HepG2 (cell line): ENCODE results near the gene SEMA3B. TPM values are rescaled to one million over a fixed set of nuclear protein-coding genes. Genes with fewer than 3 reads are reported as not detected.
A peak's percentile ranks its signal among the peaks of the same experiment; 100 is the strongest.

Experiments
- ATAD3A ChIP-seq: sonication (generic); formaldehyde crosslinking; IDR thresholded peaks from 2 replicates; pipeline ENCODE4 v1.4.0; 2020; ENCODE audit warnings: missing genetic modification reagents
- CREB1 ChIP-seq, 2 experiments: fragments of 450-650 bp in 1 of 2; IDR thresholded peaks; 2 replicates each; pipeline ENCODE4 v1.6.1; 2016 to 2017; ENCODE audit warnings: control low read depth in 1 of 2, mild to moderate bottlenecking in 1 of 2, missing compliant biosample characterization in 1 of 2, missing genetic modification characterization in 1 of 2
- ELK4 ChIP-seq: sonication (generic); formaldehyde crosslinking; IDR thresholded peaks from 2 replicates; pipeline ENCODE4 v1.9.0; 2021; ENCODE audit warnings: missing genetic modification reagents, borderline replicate concordance
- ETV5 ChIP-seq: IDR thresholded peaks from 2 replicates; pipeline ENCODE4 v1.6.1; 2018; ENCODE audit warnings: missing biosample characterization, missing genetic modification reagents, inconsistent platforms, borderline replicate concordance
- FOXO1 ChIP-seq: sonication (generic); formaldehyde crosslinking; IDR thresholded peaks from 2 replicates; pipeline ENCODE4 v1.4.0; 2020; ENCODE audit warnings: missing genetic modification reagents
- HNRNPH1 ChIP-seq: fragments of 200-400 bp; formaldehyde crosslinking; optimal IDR thresholded peaks from 2 replicates; pipeline ENCODE3; 2017; ENCODE audit warnings: mild to moderate bottlenecking, low read depth, low read length
- RNF2 ChIP-seq: fragments of 450-650 bp; conservative IDR thresholded peaks from 2 replicates; pipeline ENCODE4 v1.6.1; 2016; ENCODE audit warnings: low read depth
- STAG1 ChIP-seq: sonication (generic); formaldehyde crosslinking; IDR thresholded peaks from 2 replicates; pipeline ENCODE4 v1.4.0; 2020; ENCODE audit warnings: missing genetic modification reagents
- THAP11 ChIP-seq: IDR thresholded peaks from 2 replicates; pipeline ENCODE4 v1.6.1; 2016; ENCODE audit warnings: missing biosample characterization, missing genetic modification reagents
- ZNF142 ChIP-seq: sonication (generic); formaldehyde crosslinking; IDR thresholded peaks from 2 replicates; pipeline ENCODE4 v1.4.0; 2020; ENCODE audit warnings: missing genetic modification reagents
- ZNF30 ChIP-seq: sonication (generic); formaldehyde crosslinking; IDR thresholded peaks from 2 replicates; pipeline ENCODE4 v1.5.0; 2020; ENCODE audit warnings: mild to moderate bottlenecking, missing genetic modification reagents
- ZNF546 ChIP-seq: sonication (generic); formaldehyde crosslinking; conservative IDR thresholded peaks from 2 replicates; pipeline ENCODE4 v1.8.1; 2023; ENCODE audit warnings: mild to moderate bottlenecking, missing genetic modification reagents
- ZNF549 ChIP-seq: sonication (generic); formaldehyde crosslinking; IDR thresholded peaks from 2 replicates; pipeline ENCODE4 v1.5.0; 2020; ENCODE audit warnings: missing genetic modification reagents
- ZNF737 ChIP-seq: sonication (generic); formaldehyde crosslinking; IDR thresholded peaks from 2 replicates; pipeline ENCODE4 v1.5.0; 2020; ENCODE audit warnings: missing genetic modification reagents, mild to moderate bottlenecking, borderline replicate concordance
- ZNF83 ChIP-seq: sonication (generic); formaldehyde crosslinking; IDR thresholded peaks from 2 replicates; pipeline ENCODE4 v1.4.0; 2020; ENCODE audit warnings: missing genetic modification reagents, mild to moderate bottlenecking, borderline replicate concordance
- polyA plus RNA-seq, 8 experiments: library from polyadenylated mRNA; depleted of rRNA in 3 of 8; stranded (reverse) in 7 of 8; unstranded in 1 of 8; fragments of >200 nt; fragmentation: Illumina TruSeq in 4 of 8; extraction: Trizol in 4 of 8; gene quantifications; 2 replicates each; pipeline versions ENCODE4 v1.2.1 to v1.2.3, GENCODE V29; 2011 to 2016; ENCODE audit warnings: low read depth in 4 of 8, missing spikeins in 1 of 8, mixed read lengths in 1 of 8; ENCODE audit not compliant: insufficient read depth in 1 of 8
- total RNA-seq, 5 experiments: library from RNA; depleted of rRNA; stranded (reverse); fragments of >200 nt; fragmentation: Illumina TruSeq; extraction: Trizol; gene quantifications; 2 replicates each; pipeline ENCODE4 v1.2.3, GENCODE V29; 2016; ENCODE audit warnings: low read depth in 1 of 5
- TF ChIP-seq, protein P1 (sequence below): sonication (generic); formaldehyde crosslinking; conservative IDR thresholded peaks from 2 replicates; pipeline ENCODE4 v1.8.0; 2022; ENCODE audit warnings: low read depth, missing genetic modification reagents

Gene SEMA3B
- total and polyA plus RNA-seq, 2 of the 13 experiments (the other 11 are each of a cell fraction or from before 2014, with no cell fraction given): 93.2 to 158 TPM

DNA sequence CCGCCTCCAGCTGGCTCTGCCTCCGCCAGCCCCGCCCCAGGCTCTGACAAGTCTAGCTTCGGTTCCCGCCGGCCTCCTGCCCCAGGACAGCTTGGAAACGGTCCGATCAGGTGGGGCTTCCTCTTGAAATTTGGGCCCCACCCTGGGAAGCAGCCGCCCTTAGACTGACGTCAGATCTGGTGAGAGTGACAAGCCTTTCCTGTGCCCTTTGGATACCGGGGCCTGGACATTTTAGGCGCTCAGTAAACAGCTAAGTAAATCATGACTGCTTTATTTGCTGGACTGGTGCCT, 30.6 kb downstream of the SEMA3B start (continued):
- TF ChIP-seq ELK4 (CRISPR knock-in tag) (no peak), ZNF737 (CRISPR knock-in tag) (no peak), STAG1 (CRISPR knock-in tag) (no peak), ZNF549 (no peak), HNRNPH1 (no peak), THAP11 (peak; percentile 9; the same call in 1 of the 2 replicates), FOXO1 (CRISPR knock-in tag) (no peak), ATAD3A (CRISPR knock-in tag) (no peak), ZNF30 (CRISPR knock-in tag) (no peak), ETV5 (peak; percentile 30; the same call in 1 of the 2 replicates), ZNF546 (CRISPR knock-in tag) (0 out of 2 replicates have a peak, but pooled peaks have one; percentile 3), ZNF142 (CRISPR knock-in tag) (peak; percentile 16; the same call in 1 of the 2 replicates), RNF2 (no peak), CREB1 (IDR thresholded peaks at IDR 0.05) (peak; percentile 83), CREB1 (CRISPR knock-in tag; IDR thresholded peaks at IDR 0.05) (peak; percentile 88), ZNF83 (CRISPR knock-in tag) (no peak)
- TF ChIP-seq, protein P1, sequence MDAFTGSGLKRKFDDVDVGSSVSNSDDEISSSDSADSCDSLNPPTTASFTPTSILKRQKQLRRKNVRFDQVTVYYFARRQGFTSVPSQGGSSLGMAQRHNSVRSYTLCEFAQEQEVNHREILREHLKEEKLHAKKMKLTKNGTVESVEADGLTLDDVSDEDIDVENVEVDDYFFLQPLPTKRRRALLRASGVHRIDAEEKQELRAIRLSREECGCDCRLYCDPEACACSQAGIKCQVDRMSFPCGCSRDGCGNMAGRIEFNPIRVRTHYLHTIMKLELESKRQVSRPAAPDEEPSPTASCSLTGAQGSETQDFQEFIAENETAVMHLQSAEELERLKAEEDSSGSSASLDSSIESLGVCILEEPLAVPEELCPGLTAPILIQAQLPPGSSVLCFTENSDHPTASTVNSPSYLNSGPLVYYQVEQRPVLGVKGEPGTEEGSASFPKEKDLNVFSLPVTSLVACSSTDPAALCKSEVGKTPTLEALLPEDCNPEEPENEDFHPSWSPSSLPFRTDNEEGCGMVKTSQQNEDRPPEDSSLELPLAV (CRISPR knock-in tag): no peak
